WTC11 (cell line): ENCODE measurements around the gene SDCCAG8.

Source experiments
- IRF2 ChIP-seq: sonication (generic); formaldehyde crosslinking; IDR thresholded peaks from 2 replicates; pipeline ENCODE4 v1.8.0; 2022; ENCODE audit warnings: low read depth, missing genetic modification reagents, borderline replicate concordance
- NFYB ChIP-seq: sonication (generic); formaldehyde crosslinking; conservative IDR thresholded peaks from 2 replicates; pipeline ENCODE4 v1.8.0; 2022; ENCODE audit warnings: low read depth, missing genetic modification reagents
- TEAD4 ChIP-seq: sonication (generic); formaldehyde crosslinking; IDR thresholded peaks from 2 replicates; pipeline ENCODE4 v1.8.0; 2022; ENCODE audit warnings: mild to moderate bottlenecking, missing genetic modification reagents
- TF ChIP-seq, protein P1 (sequence below): sonication (generic); formaldehyde crosslinking; IDR thresholded peaks from 2 replicates; pipeline ENCODE4 v1.8.0; 2022; ENCODE audit warnings: mild to moderate bottlenecking, missing genetic modification reagents
- TF ChIP-seq, protein P2 (sequence below): fragments of 200-600 bp; IDR thresholded peaks from 2 replicates; pipeline ENCODE4 v1.8.0; 2022; ENCODE audit warnings: antibody characterized with exemption
- TF ChIP-seq, protein P3 (sequence below): sonication (generic); formaldehyde crosslinking; IDR thresholded peaks from 2 replicates; pipeline ENCODE4 v1.8.1; 2023; ENCODE audit warnings: mild to moderate bottlenecking, moderate library complexity, missing genetic modification reagents
- TF ChIP-seq, protein P4 (sequence below): fragments of 250-450 bp; sonication (Bioruptor Pico); IDR thresholded peaks from 2 replicates; pipeline ENCODE4 v1.8.0; 2021; ENCODE audit warnings: mild to moderate bottlenecking

DNA sequence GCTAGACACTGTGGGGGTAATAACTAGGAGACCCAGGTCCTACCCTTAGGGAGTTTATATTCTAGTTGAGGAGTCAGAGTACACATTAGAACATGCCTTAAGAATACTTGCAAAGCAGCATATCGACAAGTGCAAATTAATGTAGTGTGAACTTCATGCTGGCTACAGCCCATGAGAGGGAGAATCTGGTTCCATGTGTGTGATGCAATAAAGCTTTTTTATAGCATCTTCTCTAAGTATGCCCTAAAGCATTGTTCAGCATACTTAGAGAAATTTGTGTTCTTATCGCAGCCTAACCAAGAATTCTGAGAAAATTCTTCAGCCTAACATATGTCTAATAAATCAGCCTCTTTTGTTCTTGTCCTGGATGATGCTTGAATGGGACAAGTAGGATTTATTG is 95.5 kb downstream of the SDCCAG8 start:
- TF ChIP-seq, protein P1, sequence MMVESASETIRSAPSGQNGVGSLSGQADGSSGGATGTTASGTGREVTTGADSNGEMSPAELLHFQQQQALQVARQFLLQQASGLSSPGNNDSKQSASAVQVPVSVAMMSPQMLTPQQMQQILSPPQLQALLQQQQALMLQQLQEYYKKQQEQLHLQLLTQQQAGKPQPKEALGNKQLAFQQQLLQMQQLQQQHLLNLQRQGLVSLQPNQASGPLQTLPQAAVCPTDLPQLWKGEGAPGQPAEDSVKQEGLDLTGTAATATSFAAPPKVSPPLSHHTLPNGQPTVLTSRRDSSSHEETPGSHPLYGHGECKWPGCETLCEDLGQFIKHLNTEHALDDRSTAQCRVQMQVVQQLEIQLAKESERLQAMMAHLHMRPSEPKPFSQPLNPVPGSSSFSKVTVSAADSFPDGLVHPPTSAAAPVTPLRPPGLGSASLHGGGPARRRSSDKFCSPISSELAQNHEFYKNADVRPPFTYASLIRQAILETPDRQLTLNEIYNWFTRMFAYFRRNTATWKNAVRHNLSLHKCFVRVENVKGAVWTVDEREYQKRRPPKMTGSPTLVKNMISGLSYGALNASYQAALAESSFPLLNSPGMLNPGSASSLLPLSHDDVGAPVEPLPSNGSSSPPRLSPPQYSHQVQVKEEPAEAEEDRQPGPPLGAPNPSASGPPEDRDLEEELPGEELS (CRISPR knock-in tag) = no peak
- TF ChIP-seq, protein P2, sequence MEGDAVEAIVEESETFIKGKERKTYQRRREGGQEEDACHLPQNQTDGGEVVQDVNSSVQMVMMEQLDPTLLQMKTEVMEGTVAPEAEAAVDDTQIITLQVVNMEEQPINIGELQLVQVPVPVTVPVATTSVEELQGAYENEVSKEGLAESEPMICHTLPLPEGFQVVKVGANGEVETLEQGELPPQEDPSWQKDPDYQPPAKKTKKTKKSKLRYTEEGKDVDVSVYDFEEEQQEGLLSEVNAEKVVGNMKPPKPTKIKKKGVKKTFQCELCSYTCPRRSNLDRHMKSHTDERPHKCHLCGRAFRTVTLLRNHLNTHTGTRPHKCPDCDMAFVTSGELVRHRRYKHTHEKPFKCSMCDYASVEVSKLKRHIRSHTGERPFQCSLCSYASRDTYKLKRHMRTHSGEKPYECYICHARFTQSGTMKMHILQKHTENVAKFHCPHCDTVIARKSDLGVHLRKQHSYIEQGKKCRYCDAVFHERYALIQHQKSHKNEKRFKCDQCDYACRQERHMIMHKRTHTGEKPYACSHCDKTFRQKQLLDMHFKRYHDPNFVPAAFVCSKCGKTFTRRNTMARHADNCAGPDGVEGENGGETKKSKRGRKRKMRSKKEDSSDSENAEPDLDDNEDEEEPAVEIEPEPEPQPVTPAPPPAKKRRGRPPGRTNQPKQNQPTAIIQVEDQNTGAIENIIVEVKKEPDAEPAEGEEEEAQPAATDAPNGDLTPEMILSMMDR = no peak
- no peak for TF ChIP-seq NFYB (CRISPR knock-in tag)
- TF ChIP-seq, protein P3, sequence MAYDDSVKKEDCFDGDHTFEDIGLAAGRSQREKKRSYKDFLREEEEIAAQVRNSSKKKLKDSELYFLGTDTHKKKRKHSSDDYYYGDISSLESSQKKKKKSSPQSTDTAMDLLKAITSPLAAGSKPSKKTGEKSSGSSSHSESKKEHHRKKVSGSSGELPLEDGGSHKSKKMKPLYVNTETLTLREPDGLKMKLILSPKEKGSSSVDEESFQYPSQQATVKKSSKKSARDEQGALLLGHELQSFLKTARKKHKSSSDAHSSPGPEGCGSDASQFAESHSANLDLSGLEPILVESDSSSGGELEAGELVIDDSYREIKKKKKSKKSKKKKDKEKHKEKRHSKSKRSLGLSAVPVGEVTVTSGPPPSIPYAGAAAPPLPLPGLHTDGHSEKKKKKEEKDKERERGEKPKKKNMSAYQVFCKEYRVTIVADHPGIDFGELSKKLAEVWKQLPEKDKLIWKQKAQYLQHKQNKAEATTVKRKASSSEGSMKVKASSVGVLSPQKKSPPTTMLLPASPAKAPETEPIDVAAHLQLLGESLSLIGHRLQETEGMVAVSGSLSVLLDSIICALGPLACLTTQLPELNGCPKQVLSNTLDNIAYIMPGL (CRISPR knock-in tag) = no peak
- no peak for TF ChIP-seq IRF2 (CRISPR knock-in tag)
- no peak for TF ChIP-seq TEAD4 (CRISPR knock-in tag)
- TF ChIP-seq, protein P4, sequence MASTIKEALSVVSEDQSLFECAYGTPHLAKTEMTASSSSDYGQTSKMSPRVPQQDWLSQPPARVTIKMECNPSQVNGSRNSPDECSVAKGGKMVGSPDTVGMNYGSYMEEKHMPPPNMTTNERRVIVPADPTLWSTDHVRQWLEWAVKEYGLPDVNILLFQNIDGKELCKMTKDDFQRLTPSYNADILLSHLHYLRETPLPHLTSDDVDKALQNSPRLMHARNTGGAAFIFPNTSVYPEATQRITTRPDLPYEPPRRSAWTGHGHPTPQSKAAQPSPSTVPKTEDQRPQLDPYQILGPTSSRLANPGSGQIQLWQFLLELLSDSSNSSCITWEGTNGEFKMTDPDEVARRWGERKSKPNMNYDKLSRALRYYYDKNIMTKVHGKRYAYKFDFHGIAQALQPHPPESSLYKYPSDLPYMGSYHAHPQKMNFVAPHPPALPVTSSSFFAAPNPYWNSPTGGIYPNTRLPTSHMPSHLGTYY (CRISPR knock-in tag) = no peak
